Keratinocyte (primary cell): ENCODE data around the gene TIAM1. TPM values are rescaled to one million over a fixed set of nuclear protein-coding genes. Genes with fewer than 3 reads are reported as not detected.

Experiments used
- DNase-seq: peaks from one replicate; pipeline ENCODE4 v3.0.0-alpha.2; 2011; ENCODE audit warnings: low read depth, missing footprints, low spot score
- FAIRE-seq: peaks from 2 replicates; lab custom pipeline; 2011; peaks lifted over from hg19 to GRCh38; lab: Jason Lieb, UNC
- H2AFZ ChIP-seq: 2 replicates; pipeline ENCODE4 v1.6.0; 2012; ENCODE audit warnings: low read length, control low read depth, inconsistent platforms; ENCODE audit not compliant: control insufficient read depth
- H3K27ac ChIP-seq: 2 replicates; pipeline ENCODE4 v1.5.1; 2011; ENCODE audit warnings: low read length; ENCODE audit not compliant: control insufficient read depth, insufficient read depth
- H3K27me3 ChIP-seq: 3 replicates; pipeline ENCODE4 v1.6.0; 2011; ENCODE audit warnings: low read length; ENCODE audit not compliant: control insufficient read depth, insufficient read depth; ENCODE audit errors: extremely low read depth
- H3K36me3 ChIP-seq, 2 experiments: 2 replicates in 1 of 2; 3 replicates in 1 of 2; pipeline ENCODE4 v1.5.1; 2011; ENCODE audit warnings: low read length in 2 of 2, mild to moderate bottlenecking in 1 of 2; ENCODE audit not compliant: control insufficient read depth in 2 of 2, insufficient read depth in 2 of 2; ENCODE audit errors: extremely low read depth in 1 of 2
- H3K4me1 ChIP-seq: 3 replicates; pipeline ENCODE4 v1.5.1; 2011; ENCODE audit warnings: low read length; ENCODE audit not compliant: control insufficient read depth, insufficient read depth; ENCODE audit errors: extremely low read depth
- H3K4me2 ChIP-seq: 3 replicates; pipeline ENCODE4 v1.6.0; 2011; ENCODE audit warnings: low read depth, low read length; ENCODE audit not compliant: control insufficient read depth, insufficient read depth; ENCODE audit errors: extremely low read depth
- H3K4me3 ChIP-seq, 3 experiments: fragments of 200-600 bp in 1 of 3; sonication (generic) in 1 of 3; 2 replicates in 2 of 3; 3 replicates in 1 of 3; pipeline ENCODE4 v1.5.1; 2011 to 2016; ENCODE audit warnings: low read length in 3 of 3, mild to moderate bottlenecking in 3 of 3, control low read depth in 2 of 3, inconsistent platforms in 1 of 3, low read depth in 1 of 3, mixed read lengths in 1 of 3, mixed run types in 1 of 3, moderate library complexity in 1 of 3; ENCODE audit not compliant: control insufficient read depth in 2 of 3, insufficient read depth in 2 of 3; ENCODE audit errors: extremely low read depth in 1 of 3
- H3K79me2 ChIP-seq: 2 replicates; pipeline ENCODE4 v1.6.0; 2012; ENCODE audit warnings: low read length; ENCODE audit not compliant: control insufficient read depth, insufficient read depth
- H3K9ac ChIP-seq: 3 replicates; pipeline ENCODE4 v1.6.0; 2011; ENCODE audit warnings: low read length; ENCODE audit not compliant: control insufficient read depth, insufficient read depth; ENCODE audit errors: extremely low read depth
- H3K9me1 ChIP-seq: 3 replicates; pipeline ENCODE4 v1.6.0; 2011; ENCODE audit warnings: low read length; ENCODE audit not compliant: control insufficient read depth, insufficient read depth; ENCODE audit errors: extremely low read depth
- H3K9me3 ChIP-seq: 2 replicates; pipeline ENCODE4 v1.5.1; 2012; ENCODE audit warnings: low read depth, low read length; ENCODE audit not compliant: control insufficient read depth
- H4K20me1 ChIP-seq: 3 replicates; pipeline ENCODE4 v1.6.0; 2011; ENCODE audit warnings: low read length; ENCODE audit not compliant: control insufficient read depth, insufficient read depth; ENCODE audit errors: extremely low read depth
- EZH2 ChIP-seq: IDR thresholded peaks from one replicate; pipeline ENCODE4 v1.6.1; 2012; ENCODE audit warnings: inconsistent platforms, mild to moderate bottlenecking, low read length, moderate library complexity
- dilution Hi-C: fragments of 300-500 bp; cut with MboI; formaldehyde crosslinking; loops from one replicate; pipeline ENCODE4 v1.7.0; 2020; ENCODE audit warnings: low sequenced_read_pairs; ENCODE audit not compliant: extremely low pct_ligation_motif_present
- polyA plus RNA-seq, 5 experiments: library from polyadenylated mRNA; depleted of rRNA in 3 of 5; stranded (reverse) in 3 of 5; stranded (forward) in 1 of 5; unstranded in 1 of 5; fragments of >200 nt; gene quantifications; 1 replicate in 1 of 5; 2 replicates in 3 of 5; 3 replicates in 1 of 5; pipeline versions ENCODE4 v1.2.1 to v1.2.3, GENCODE V29; 2011 to 2012; ENCODE audit warnings: missing spikeins in 2 of 5, low read depth in 1 of 5, low replicate concordance in 1 of 5
- TF ChIP-seq, protein P1 (sequence below), 3 experiments: IDR thresholded peaks in 1 of 3; conservative IDR thresholded peaks in 1 of 3; optimal IDR thresholded peaks in 1 of 3; 2 replicates in 2 of 3; 3 replicates in 1 of 3; pipeline versions ENCODE3 to v1.5.1; 2011; ENCODE audit warnings: low read length in 3 of 3, mild to moderate bottlenecking in 3 of 3, moderate library complexity in 2 of 3, control low read depth in 1 of 3, inconsistent platforms in 1 of 3; ENCODE audit not compliant: insufficient read depth in 2 of 3; ENCODE audit errors: extremely low read depth in 1 of 3

The TIAM1 gene
- polyA plus RNA-seq, 1 donor (not counting 4 experiments of a cell fraction or from before 2014, with no cell fraction given): 8.3 TPM

DNA sequence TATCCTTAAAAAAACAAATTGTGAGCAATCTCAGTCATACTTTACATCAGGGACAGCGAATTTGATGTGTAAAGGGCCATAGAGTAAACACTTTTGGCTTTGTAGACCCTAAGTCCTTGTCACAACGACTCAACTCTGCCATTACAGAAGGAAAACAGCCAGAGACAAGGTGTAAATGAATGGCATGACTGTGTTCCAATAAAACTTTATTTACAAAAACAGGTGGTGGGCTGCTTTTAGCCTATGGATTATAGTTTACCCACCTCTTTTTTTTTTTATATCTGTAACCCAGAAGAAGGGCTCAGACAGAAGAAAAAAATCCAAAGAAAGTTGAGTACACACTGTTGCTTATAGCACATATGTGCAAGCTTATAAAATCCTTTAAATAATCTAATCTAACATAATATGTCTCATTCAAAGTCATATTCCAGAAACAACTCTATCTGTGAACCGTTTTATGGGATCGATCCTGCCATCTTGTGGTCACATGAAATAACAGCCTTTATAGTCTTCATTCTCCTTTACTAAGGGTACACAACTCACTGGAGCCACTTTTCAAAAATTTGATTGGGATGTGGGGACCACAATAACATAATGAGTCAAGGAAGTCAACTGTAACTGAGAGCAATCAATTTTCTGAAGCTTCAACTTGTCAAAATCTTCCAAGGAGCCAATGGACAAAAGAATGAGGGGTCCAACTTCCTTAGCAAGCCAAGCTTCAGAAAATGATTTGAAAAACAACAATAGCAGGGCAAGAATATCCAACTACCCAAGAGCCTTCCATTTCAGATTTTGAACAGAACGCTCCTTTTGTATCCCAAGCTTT, 163.6 kb downstream of the TIAM1 start:
- dilution Hi-C loops: no loop called here
- FAIRE-seq (no peak), DNase-seq (no peak)
- no peak overlapping the region for H3K4me2 ChIP-seq
- H3K4me3 ChIP-seq: no peak overlapping the region
- H3K9ac ChIP-seq: no peak overlapping the region
- no peaks in the 10 kb centered on the region for H3K4me1 ChIP-seq
- H3K27ac ChIP-seq: no peak overlapping the region
- H3K36me3 ChIP-seq: no peaks in the 10 kb centered on the region
- no peaks in the 10 kb centered on the region for H3K27me3 ChIP-seq
- no peaks in the 10 kb centered on the region for H3K9me1 ChIP-seq
- no peak for TF ChIP-seq EZH2
- TF ChIP-seq, protein P1, sequence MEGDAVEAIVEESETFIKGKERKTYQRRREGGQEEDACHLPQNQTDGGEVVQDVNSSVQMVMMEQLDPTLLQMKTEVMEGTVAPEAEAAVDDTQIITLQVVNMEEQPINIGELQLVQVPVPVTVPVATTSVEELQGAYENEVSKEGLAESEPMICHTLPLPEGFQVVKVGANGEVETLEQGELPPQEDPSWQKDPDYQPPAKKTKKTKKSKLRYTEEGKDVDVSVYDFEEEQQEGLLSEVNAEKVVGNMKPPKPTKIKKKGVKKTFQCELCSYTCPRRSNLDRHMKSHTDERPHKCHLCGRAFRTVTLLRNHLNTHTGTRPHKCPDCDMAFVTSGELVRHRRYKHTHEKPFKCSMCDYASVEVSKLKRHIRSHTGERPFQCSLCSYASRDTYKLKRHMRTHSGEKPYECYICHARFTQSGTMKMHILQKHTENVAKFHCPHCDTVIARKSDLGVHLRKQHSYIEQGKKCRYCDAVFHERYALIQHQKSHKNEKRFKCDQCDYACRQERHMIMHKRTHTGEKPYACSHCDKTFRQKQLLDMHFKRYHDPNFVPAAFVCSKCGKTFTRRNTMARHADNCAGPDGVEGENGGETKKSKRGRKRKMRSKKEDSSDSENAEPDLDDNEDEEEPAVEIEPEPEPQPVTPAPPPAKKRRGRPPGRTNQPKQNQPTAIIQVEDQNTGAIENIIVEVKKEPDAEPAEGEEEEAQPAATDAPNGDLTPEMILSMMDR (optimal IDR thresholded peaks at IDR 0.05 in 1 of 3, IDR thresholded peaks at IDR 0.05 in 1 of 3, conservative IDR thresholded peaks at IDR 0.05 in 1 of 3; ENCODE audit: extremely low read depth in 1 of 3, insufficient read depth in 2 of 3, low read length in 3 of 3): peak; percentile 7 to 55 (median 18)
- H4K20me1 ChIP-seq: no peaks in the 10 kb centered on the region
- H2AFZ ChIP-seq: no peak overlapping the region
- no peaks in the 10 kb centered on the region for H3K9me3 ChIP-seq
- H3K79me2 ChIP-seq: no peaks in the 10 kb centered on the region

DNA sequence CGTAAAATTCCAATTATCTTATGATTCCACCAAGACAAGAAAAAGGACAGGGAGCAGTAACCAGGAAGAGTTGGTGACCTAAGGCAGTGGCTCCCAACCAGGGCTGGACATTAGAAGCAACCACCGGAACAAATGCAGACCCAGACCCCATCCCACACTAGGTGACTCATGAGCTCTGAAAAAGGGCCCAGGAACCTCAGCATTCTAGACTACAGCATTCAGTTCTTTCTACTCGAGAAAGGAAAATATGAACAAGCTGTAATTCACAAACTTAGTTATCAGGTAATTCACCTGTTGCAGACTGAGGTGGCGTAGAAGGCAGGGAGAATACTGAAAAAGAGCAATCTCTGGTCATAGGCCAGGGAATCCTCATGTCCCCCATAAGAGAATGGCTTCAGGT, 167.3 kb downstream of the TIAM1 start:
- Histone ChIP-seq H3K79me2 (no peaks in the 10 kb centered on the region), H3K4me3 (no peak overlapping the region), H2AFZ (no peak overlapping the region), H3K4me2 (no peak overlapping the region), H4K20me1 (no peaks in the 10 kb centered on the region), H3K9me3 (no peaks in the 10 kb centered on the region), H3K9me1 (no peaks in the 10 kb centered on the region), H3K9ac (no peak overlapping the region), H3K4me1 (no peaks in the 10 kb centered on the region), H3K27ac (no peak overlapping the region), H3K27me3 (no peaks in the 10 kb centered on the region), H3K36me3 (no peaks in the 10 kb centered on the region)
- FAIRE-seq: no peak
- TF ChIP-seq EZH2: no peak
- TF ChIP-seq, protein P1 (optimal IDR thresholded peaks at IDR 0.05 in 1 of 3, IDR thresholded peaks at IDR 0.05 in 1 of 3, conservative IDR thresholded peaks at IDR 0.05 in 1 of 3; ENCODE audit: extremely low read depth in 1 of 3, insufficient read depth in 2 of 3, low read length in 3 of 3): no peak
- no peak for DNase-seq
- dilution Hi-C loops: no loop called here
